ENCODE measurements around the gene MAGEC3. TPM values are rescaled to one million over a fixed set of nuclear protein-coding genes. Genes with fewer than 3 reads are reported as not detected.

The MAGEC3 gene, protein sequence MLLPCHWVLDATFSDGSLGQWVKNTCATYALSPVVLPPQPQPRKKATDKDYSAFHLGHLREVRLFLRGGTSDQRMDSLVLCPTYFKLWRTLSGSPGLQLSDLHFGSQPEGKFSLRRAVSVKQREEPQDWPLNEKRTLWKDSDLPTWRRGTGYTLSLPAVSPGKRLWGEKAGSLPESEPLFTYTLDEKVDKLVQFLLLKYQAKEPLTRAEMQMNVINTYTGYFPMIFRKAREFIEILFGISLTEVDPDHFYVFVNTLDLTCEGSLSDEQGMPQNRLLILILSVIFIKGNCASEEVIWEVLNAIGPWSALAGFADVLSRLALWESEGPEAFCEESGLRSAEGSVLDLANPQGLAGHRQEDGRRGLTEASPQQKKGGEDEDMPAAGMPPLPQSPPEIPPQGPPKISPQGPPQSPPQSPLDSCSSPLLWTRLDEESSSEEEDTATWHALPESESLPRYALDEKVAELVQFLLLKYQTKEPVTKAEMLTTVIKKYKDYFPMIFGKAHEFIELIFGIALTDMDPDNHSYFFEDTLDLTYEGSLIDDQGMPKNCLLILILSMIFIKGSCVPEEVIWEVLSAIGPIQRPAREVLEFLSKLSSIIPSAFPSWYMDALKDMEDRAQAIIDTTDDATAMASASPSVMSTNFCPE
- total RNA-seq = not detected
- not detected for polyA plus RNA-seq (ENCODE audit: insufficient read depth, low read depth, low replicate concordance)
- long read RNA-seq, donor 1 = 0 reads
- long read RNA-seq, donor 2 = 0 reads
- long read RNA-seq, donor 3 = 0 reads
- long read RNA-seq, donor 4 = 0 reads
- long read RNA-seq, donor 5 = 0 reads
- long read RNA-seq, donor 6 = 0 reads
- long read RNA-seq, donor 7 = 0 reads
- long read RNA-seq, donor 8 = 0 reads
- long read RNA-seq, donor 9 = 0 reads
- long read RNA-seq, donor 10 = 0 reads

DNA sequence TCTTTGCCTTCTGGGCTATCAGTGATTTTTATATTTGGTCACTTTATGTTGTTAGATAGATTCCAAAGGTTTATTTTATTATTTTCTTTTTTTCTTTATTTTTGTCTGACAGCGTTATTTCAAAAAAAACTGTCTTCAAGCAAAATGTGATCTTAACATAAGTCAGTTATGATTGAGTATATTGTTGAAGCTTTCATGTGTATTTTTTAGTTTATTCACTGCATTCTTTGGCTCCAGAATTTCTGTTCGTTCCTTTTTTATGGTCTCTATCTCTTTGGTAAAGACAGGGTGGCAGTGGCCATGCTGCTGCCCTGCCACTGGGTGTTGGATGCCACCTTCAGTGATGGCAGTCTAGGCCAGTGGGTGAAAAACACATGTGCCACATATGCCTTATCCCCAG, at the start of gene MAGEC3:
TSS of gene MAGEC3 (plus strand) at position 301 of the 400 bp plus-strand sequence. CDS start at position 301, 0 bp downstream.
- TF ChIP-seq, protein P1, sequence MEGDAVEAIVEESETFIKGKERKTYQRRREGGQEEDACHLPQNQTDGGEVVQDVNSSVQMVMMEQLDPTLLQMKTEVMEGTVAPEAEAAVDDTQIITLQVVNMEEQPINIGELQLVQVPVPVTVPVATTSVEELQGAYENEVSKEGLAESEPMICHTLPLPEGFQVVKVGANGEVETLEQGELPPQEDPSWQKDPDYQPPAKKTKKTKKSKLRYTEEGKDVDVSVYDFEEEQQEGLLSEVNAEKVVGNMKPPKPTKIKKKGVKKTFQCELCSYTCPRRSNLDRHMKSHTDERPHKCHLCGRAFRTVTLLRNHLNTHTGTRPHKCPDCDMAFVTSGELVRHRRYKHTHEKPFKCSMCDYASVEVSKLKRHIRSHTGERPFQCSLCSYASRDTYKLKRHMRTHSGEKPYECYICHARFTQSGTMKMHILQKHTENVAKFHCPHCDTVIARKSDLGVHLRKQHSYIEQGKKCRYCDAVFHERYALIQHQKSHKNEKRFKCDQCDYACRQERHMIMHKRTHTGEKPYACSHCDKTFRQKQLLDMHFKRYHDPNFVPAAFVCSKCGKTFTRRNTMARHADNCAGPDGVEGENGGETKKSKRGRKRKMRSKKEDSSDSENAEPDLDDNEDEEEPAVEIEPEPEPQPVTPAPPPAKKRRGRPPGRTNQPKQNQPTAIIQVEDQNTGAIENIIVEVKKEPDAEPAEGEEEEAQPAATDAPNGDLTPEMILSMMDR (IDR thresholded peaks at IDR 0.05; ENCODE audit: borderline replicate concordance, extremely low read depth, insufficient read depth) = no peak
- no peaks in the 10 kb centered on the region for H3K9me3 ChIP-seq (ENCODE audit: control insufficient read depth in 2 of 3, insufficient read depth in 1 of 3, low read length in 3 of 3)

DNA sequence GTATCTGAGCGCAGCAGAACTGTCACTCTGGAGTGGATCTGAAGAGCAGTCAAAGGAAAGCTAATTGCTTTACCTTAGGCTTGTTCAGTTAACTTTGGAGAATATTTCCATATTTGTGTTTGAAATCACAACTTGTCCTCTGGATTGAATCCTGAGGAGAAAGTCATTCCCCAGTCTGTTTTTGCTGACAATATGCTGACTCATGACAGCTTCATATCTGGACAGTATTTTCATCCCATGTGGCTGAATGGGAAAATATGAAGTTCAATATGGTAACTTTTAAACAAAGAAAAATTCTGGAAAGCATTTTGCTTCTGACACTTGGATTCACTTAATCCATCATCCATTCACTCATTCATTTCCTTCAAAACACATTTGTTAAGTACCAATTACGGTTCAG, 46.3 kb upstream of the MAGEC3 start:
- Histone ChIP-seq H3K4me1 (ENCODE audit: control insufficient read depth in 2 of 3, insufficient read depth in 2 of 3, low read depth in 1 of 3, low read length in 3 of 3) (no peaks in the 10 kb centered on the region), H3K9ac (ENCODE audit: low read length in 3 of 3) (no peak overlapping the region), H3K4me3 (ENCODE audit: low read length in 3 of 3) (no peak overlapping the region), H3K27ac (ENCODE audit: low read depth in 2 of 2, low read length in 2 of 2) (no peak overlapping the region), H3K36me3 (ENCODE audit: control insufficient read depth in 2 of 3, insufficient read depth in 3 of 3, low read length in 3 of 3) (no peaks in the 10 kb centered on the region), H3K27me3 (ENCODE audit: control insufficient read depth, insufficient read depth, low read length) (no peaks in the 10 kb centered on the region), H3K9me3 (ENCODE audit: control insufficient read depth in 2 of 3, insufficient read depth in 1 of 3, low read length in 3 of 3) (no peaks in the 10 kb centered on the region)
- intact Hi-C loops (cut with DNase I) = no loop called here
- no peak for FAIRE-seq
- TF ChIP-seq, protein P1 (IDR thresholded peaks at IDR 0.05; ENCODE audit: borderline replicate concordance, extremely low read depth, insufficient read depth) = no peak
- DNase-seq = no peak

More for the DNA sequence above, at the start of gene MAGEC3:
- Histone ChIP-seq H3K36me3 (ENCODE audit: control insufficient read depth in 2 of 3, insufficient read depth in 3 of 3, low read length in 3 of 3) (no peaks in the 10 kb centered on the region), H3K4me1 (ENCODE audit: control insufficient read depth in 2 of 3, insufficient read depth in 2 of 3, low read depth in 1 of 3, low read length in 3 of 3) (no peaks in the 10 kb centered on the region), H3K27me3 (ENCODE audit: control insufficient read depth, insufficient read depth, low read length) (no peaks in the 10 kb centered on the region), H3K27ac (ENCODE audit: low read depth in 2 of 2, low read length in 2 of 2) (no peak within 1 kb of the TSS), H3K4me3 (ENCODE audit: low read length in 3 of 3) (no peak within 1 kb of the TSS), H3K9ac (ENCODE audit: low read length in 3 of 3) (no peak within 1 kb of the TSS)
- DNase-seq = no peak
- FAIRE-seq = peak; percentile 79
- intact Hi-C loops (cut with DNase I) = no loop called here

DNA sequence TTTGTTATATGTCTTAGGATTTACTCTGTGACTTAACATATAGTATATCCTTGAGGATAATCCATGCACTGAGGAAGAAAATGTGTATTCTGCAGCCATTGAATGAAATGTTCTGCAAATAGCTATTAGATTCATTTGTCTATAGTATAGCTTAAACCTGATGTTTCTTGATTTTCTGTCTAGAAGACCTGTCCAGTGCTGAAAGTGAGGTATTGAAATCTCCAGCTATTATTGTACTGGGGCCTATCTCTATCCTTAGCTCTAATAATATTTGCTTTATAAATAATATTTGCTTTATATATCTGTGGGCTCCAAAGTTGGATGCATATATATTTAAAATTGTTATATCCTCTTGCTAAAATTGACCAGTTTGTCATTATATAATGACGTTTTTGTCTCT, 26.7 kb upstream of the MAGEC3 start:
- H3K36me3 ChIP-seq (ENCODE audit: control insufficient read depth in 2 of 3, insufficient read depth in 3 of 3, low read length in 3 of 3) = no peaks in the 10 kb centered on the region
- H3K4me1 ChIP-seq (ENCODE audit: control insufficient read depth in 2 of 3, insufficient read depth in 2 of 3, low read depth in 1 of 3, low read length in 3 of 3) = no peaks in the 10 kb centered on the region
- no peak overlapping the region for H3K27ac ChIP-seq (ENCODE audit: low read depth in 2 of 2, low read length in 2 of 2)
- no peak overlapping the region for H3K9ac ChIP-seq (ENCODE audit: low read length in 3 of 3)
- no peaks in the 10 kb centered on the region for H3K9me3 ChIP-seq (ENCODE audit: control insufficient read depth in 2 of 3, insufficient read depth in 1 of 3, low read length in 3 of 3)
- H3K4me3 ChIP-seq (ENCODE audit: low read length in 3 of 3) = no peak overlapping the region
- TF ChIP-seq, protein P1 (IDR thresholded peaks at IDR 0.05; ENCODE audit: borderline replicate concordance, extremely low read depth, insufficient read depth) = no peak
- DNase-seq (no peak), FAIRE-seq (no peak)
- intact Hi-C loops (cut with DNase I) = no loop called here
- no peaks in the 10 kb centered on the region for H3K27me3 ChIP-seq (ENCODE audit: control insufficient read depth, insufficient read depth, low read length)

Measured in kidney (tissue), 22 donors.